T-helper 2 cell (primary cell): Measurements from ENCODE around the gene EP400.
A peak's percentile ranks its signal among the peaks of the same experiment; 100 is the strongest.
"Not testable (repeated sequence)": the region's sequence is repeated elsewhere in the genome, so short reads cannot be mapped to it uniquely, and the experiment has no call there.

ENCODE experiments used
- DNase-seq, 5 experiments: peaks; one replicate each; pipeline versions ENCODE4 v3.0.0 to v3.0.0-alpha.2; 2012 to 2022

EP400 gene

GRCh38 chr12:131950182-131950913 lies 606 bp downstream of the EP400 start:
- DNase-seq = peak in 2 of 5 experiments; percentile 32 to 52

- not testable (repeated sequence) for DNase-seq
Measured at GRCh38 chr12:131953810-131954209, 4.1 kb downstream of the EP400 start.

- not testable (repeated sequence) for DNase-seq
Measured at GRCh38 chr12:131954460-131954859, 4.7 kb downstream of the EP400 start.

- no peak for DNase-seq
Measured at GRCh38 chr12:131959116-131959515, 9.4 kb downstream of the EP400 start.

GRCh38 chr12:131959641-131960589 lies 10.2 kb downstream of the EP400 start:
- DNase-seq = no peak

GRCh38 chr12:131960590-131961325 lies 11.0 kb downstream of the EP400 start:
- not testable (repeated sequence) for DNase-seq

GRCh38 chr12:131961328-131961727 lies 11.6 kb downstream of the EP400 start:
- DNase-seq = not testable (repeated sequence)

GRCh38 chr12:131962069-131962468 lies 12.3 kb downstream of the EP400 start:
- DNase-seq = no peak

GRCh38 chr12:131963381-131963780 lies 13.6 kb downstream of the EP400 start:
- DNase-seq = peak in 1 of 5 experiments; percentile 31

GRCh38 chr12:131965073-131965472 lies 15.3 kb downstream of the EP400 start:
- DNase-seq = no peak

GRCh38 chr12:131971226-131971625 lies 21.5 kb downstream of the EP400 start:
- DNase-seq = no peak

GRCh38 chr12:131975228-131975627 lies 25.5 kb downstream of the EP400 start:
- no peak for DNase-seq

- no peak for DNase-seq
Measured at GRCh38 chr12:131979606-131980005, 29.9 kb downstream of the EP400 start.

- DNase-seq = peak in 1 of 5 experiments; percentile 10
Measured at GRCh38 chr12:131980263-131980662, 30.5 kb downstream of the EP400 start.

- no peak for DNase-seq
Measured at GRCh38 chr12:131981388-131981787, 31.6 kb downstream of the EP400 start.

- DNase-seq = no peak
Measured at GRCh38 chr12:131982041-131982440, 32.3 kb downstream of the EP400 start.

- no peak for DNase-seq
Measured at GRCh38 chr12:131983026-131983425, 33.3 kb downstream of the EP400 start.

GRCh38 chr12:131983554-131983953 lies 33.8 kb downstream of the EP400 start:
- no peak for DNase-seq

- no peak for DNase-seq
Measured at GRCh38 chr12:131984334-131984733, 34.6 kb downstream of the EP400 start.

GRCh38 chr12:131985510-131985875 lies 35.8 kb downstream of the EP400 start:
- not testable (repeated sequence) for DNase-seq

- no peak for DNase-seq
Measured at GRCh38 chr12:131986361-131986760, 36.6 kb downstream of the EP400 start.

GRCh38 chr12:131986910-131987309 lies 37.2 kb downstream of the EP400 start:
- no peak for DNase-seq

GRCh38 chr12:131987552-131987951 lies 37.8 kb downstream of the EP400 start:
- no peak for DNase-seq
